Measurements from ENCODE around the gene UBAP1.
A peak's percentile ranks its signal among the peaks of the same experiment; 100 is the strongest.
"Not testable (repeated sequence)": the region's sequence is repeated elsewhere in the genome, so short reads cannot be mapped to it uniquely, and the experiment has no call there.

Gene UBAP1

GRCh38 chr9:34178436-34179212, at the start of gene UBAP1:
Gene UBAP1, plus strand, starts transcription at chr9:34179043. Its CDS starts 41,872 bp downstream, at chr9:34220915.
- intact Hi-C loops (cut with DNase I): loop anchor here (5.0 kb wide), 1 partner anchor 51 kb away; the partner anchor contains the start of gene DCAF12
- peak; percentile 91 to 99 (median 97) for DNase-seq

GRCh38 chr9:34131571-34131970, 47.3 kb upstream of the UBAP1 start:
- no peak for DNase-seq
- intact Hi-C loops (cut with DNase I): no loop called here

GRCh38 chr9:34133436-34133949, 45.4 kb upstream of the UBAP1 start:
- intact Hi-C loops (cut with DNase I): no loop called here

GRCh38 chr9:34134521-34134920, 44.3 kb upstream of the UBAP1 start:
- no peak for DNase-seq
- intact Hi-C loops (cut with DNase I): no loop called here

More at GRCh38 chr9:34133436-34133949, 45.4 kb upstream of the UBAP1 start:
- no peak for DNase-seq

- intact Hi-C loops (cut with DNase I); DNase-seq: not testable (repeated sequence)
Observed at GRCh38 chr9:34138644-34139043, 40.2 kb upstream of the UBAP1 start.

- intact Hi-C loops (cut with DNase I): no loop called here
- peak in 1 of 10 donors; percentile 42 for DNase-seq
Observed at GRCh38 chr9:34139477-34140146, 39.2 kb upstream of the UBAP1 start.

- intact Hi-C loops (cut with DNase I): no loop called here
- no peak for DNase-seq
Observed at GRCh38 chr9:34140853-34141252, 38.0 kb upstream of the UBAP1 start.

- no peak for DNase-seq
- intact Hi-C loops (cut with DNase I): no loop called here
Observed at GRCh38 chr9:34143116-34143515, 35.7 kb upstream of the UBAP1 start.

GRCh38 chr9:34145165-34145564, 33.7 kb upstream of the UBAP1 start:
- DNase-seq: no peak
- intact Hi-C loops (cut with DNase I): no loop called here

- DNase-seq: no peak
- intact Hi-C loops (cut with DNase I): no loop called here
Observed at GRCh38 chr9:34151398-34151797, 27.4 kb upstream of the UBAP1 start.

GRCh38 chr9:34154057-34154456, 24.8 kb upstream of the UBAP1 start:
- no peak for DNase-seq
- intact Hi-C loops (cut with DNase I): no loop called here

GRCh38 chr9:34157318-34157717, 21.5 kb upstream of the UBAP1 start:
- intact Hi-C loops (cut with DNase I): no loop called here
- DNase-seq: no peak

- DNase-seq: no peak
- intact Hi-C loops (cut with DNase I): no loop called here
Observed at GRCh38 chr9:34157898-34158297, 20.9 kb upstream of the UBAP1 start.

- no peak for DNase-seq
- intact Hi-C loops (cut with DNase I): no loop called here
Observed at GRCh38 chr9:34158362-34158869, 20.4 kb upstream of the UBAP1 start.

- intact Hi-C loops (cut with DNase I): no loop called here
- no peak for DNase-seq
Observed at GRCh38 chr9:34163434-34163833, 15.4 kb upstream of the UBAP1 start.

- DNase-seq: no peak
- intact Hi-C loops (cut with DNase I): no loop called here
Observed at GRCh38 chr9:34169125-34169524, 9.7 kb upstream of the UBAP1 start.

GRCh38 chr9:34170237-34170991, 8.4 kb upstream of the UBAP1 start:
- DNase-seq: no peak
- intact Hi-C loops (cut with DNase I): no loop called here

- no peak for DNase-seq
- intact Hi-C loops (cut with DNase I): no loop called here
Observed at GRCh38 chr9:34171753-34172535, 6.9 kb upstream of the UBAP1 start.

GRCh38 chr9:34176089-34176488, 2.8 kb upstream of the UBAP1 start:
- DNase-seq: no peak
- intact Hi-C loops (cut with DNase I): loop anchor here (5.0 kb wide), 1 partner anchor 49 kb away; the partner anchor contains the start of gene DCAF12
